GM18868 (cell line): Measurements from ENCODE around the gene PCDHA3.
"Not testable (repeated sequence)": the region's sequence is repeated elsewhere in the genome, so short reads cannot be mapped to it uniquely, and the experiment has no call there.

Experiments used
- ATAC-seq: cut with Tn5 transposase; IDR thresholded peaks from one replicate; pipeline ENCODE4 v1.9.1; 2021; ENCODE audit warnings: mild to moderate bottlenecking, moderate library complexity; ENCODE audit not compliant: unreplicated experiment

The PCDHA3 gene

DNA sequence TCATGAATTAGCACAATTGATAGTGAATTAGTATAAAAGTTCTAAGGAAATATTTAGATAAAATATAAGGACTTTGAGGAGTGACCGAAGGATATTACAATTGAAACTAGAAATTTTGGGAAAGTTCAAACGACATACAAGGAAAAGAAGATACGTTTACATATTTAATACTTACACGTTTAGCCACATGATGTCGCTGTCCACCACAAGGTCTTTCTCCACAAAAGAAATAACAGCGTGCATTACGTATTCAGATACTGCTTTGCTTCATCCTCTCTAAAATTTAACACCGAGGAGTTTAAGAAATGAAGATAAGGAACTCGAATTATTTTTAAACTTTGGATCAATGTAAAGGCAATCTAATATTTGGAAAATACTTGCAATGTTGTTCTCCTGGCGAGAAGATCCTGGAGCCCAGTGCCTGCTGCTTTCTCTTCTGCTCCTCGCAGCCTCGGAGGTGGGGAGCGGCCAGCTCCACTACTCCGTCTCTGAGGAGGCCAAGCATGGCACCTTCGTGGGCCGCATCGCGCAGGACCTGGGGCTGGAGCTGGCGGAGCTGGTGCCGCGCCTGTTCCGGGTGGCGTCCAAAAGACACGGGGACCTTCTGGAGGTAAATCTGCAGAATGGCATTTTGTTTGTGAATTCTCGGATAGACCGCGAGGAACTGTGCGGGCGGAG lies at the start of gene PCDHA3:
Gene PCDHA3 (plus strand): TSS at position 242 of the 678 bp plus-strand sequence.
- no peak for ATAC-seq

DNA sequence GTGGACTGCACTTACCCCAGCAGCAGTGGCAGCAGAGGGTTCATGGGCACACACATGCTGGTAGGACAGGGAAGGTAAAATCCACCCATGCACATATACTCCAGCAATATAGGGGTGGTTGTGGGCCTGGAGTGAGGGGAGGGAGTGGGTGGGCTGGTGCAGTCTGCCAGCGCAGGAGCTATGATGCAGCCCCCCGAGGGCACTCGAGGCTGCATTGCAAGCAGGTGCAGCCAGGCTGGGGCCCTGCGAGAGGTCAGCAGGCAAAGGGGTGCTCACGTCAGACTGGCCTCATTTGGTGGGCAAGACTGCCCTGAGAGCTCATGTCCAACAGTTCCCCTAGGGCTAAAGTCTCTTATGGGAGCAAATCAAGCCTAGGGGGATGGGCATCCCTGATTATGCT lies 47.3 kb upstream of the PCDHA3 start:
- no peak for ATAC-seq

DNA sequence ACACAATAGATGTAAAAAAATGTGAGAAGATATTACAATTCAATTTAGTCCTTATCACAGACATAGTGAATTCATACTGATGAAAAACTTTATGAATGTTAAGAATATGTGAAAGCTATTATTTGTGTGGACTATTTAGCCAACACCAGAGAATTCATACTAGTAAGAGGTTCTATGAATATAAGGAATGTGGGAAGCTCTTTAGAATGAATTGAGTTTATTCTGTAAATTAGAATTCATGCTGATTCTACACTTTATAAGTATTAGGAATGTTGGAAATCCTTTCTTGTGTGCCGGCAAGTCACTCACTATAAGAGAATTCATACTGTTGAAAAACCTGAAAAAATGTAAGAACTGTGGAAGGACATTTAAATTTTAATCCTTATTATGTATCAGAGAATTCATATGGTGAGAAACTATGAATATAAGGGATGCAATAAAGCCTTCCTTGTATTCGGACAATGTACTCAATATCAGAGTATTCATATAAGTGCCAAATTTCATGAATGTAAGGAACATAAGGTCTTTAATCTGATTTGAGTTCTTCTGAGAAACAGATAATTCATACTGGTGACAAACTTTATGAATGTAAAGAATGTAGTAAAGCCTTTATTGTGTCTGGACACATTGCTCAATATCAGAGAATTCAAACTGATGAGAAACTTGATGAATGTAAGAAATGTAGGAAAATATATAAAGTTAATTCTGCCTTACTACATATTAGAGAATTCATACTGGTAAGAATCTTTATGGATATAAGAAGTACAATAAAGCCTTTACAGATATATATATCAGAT lies 36.5 kb upstream of the PCDHA3 start:
- no peak for ATAC-seq

DNA sequence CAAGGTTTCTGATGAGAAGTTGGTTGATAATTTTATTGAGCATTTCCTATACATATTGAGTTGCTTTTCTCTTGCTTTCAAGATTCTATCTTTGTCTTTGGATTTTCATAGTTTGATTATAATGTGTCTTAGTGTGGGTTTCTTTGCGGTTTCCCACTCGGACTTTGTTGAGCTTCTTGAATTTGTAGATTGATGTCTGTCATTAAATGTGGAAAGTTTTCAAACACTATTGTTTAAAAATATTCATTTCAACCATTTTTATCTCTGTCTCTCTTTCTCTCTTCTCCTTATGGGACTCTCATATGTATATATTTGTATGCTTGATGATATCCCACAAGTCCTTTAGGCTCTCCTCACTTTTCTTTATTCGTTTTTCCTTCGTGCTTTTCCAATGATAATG lies 33.4 kb upstream of the PCDHA3 start:
- no peak for ATAC-seq

DNA sequence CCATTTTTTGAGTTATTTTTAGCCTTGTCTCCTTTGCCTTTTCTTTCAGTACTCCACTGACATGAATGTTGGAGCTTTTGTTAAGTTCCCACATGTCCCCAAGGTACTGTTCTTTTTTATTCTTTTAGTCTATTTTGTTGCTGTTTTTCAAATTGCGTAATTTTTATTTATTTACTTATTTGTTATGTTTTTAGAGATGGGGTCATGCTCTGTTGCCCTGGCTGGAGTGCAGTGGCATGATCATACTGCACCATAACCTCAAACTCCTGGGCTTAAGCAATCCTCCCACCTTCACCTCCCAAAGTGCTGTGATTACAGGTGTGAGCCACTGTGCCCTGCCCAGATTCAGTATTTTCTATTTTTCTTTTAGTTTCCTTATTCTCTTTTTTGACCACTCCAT lies 20.3 kb upstream of the PCDHA3 start:
- no peak for ATAC-seq

DNA sequence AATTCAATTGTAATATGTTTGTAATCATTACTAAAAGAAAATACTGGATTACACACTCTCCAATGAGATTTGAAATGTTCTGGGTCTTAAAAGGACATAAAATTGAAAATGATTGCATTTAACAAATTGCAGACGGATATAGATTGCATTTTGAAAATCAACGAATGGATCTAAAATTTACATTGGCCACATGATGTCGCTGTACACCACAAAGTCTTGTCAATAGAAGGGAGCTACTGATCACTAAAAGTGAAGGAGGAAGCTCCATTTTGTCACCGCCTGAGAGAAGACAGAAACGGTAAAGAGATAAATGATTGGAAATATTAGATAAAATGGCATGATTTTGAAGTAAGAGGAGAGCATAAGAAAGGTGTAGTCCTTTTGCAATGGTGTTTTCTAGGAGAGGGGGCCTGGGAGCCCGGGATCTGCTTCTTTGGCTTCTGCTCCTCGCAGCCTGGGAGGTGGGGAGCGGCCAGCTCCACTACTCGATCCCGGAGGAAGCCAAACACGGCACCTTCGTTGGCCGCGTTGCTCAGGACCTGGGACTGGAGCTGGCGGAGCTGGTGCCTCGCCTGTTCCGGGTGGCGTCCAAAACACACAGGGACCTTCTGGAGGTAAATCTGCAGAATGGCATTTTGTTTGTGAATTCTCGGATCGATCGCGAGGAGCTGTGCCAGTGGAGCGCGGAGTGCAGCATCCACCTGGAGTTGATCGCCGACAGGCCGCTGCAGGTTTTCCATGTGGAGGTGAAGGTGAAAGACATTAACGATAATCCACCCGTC lies 14.8 kb upstream of the PCDHA3 start, which contains the start of gene PCDHA1:
Gene PCDHA1 (plus strand): TSS at position 236 of the 782 bp plus-strand sequence.
- ATAC-seq, result no peak

DNA sequence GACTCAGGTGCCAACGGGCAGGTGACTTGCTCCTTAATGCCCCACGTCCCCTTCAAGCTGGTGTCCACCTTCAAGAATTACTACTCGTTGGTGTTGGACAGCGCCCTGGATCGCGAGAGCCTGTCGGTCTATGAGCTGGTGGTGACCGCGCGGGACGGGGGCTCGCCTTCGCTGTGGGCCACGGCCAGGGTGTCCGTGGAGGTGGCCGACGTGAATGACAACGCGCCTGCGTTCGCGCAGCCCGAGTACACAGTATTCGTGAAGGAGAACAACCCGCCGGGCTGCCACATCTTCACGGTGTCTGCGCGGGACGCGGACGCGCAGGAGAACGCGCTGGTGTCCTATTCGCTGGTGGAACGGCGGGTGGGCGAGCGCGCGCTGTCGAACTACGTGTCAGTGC lies 13.4 kb upstream of the PCDHA3 start:
- not testable (repeated sequence) for ATAC-seq

DNA sequence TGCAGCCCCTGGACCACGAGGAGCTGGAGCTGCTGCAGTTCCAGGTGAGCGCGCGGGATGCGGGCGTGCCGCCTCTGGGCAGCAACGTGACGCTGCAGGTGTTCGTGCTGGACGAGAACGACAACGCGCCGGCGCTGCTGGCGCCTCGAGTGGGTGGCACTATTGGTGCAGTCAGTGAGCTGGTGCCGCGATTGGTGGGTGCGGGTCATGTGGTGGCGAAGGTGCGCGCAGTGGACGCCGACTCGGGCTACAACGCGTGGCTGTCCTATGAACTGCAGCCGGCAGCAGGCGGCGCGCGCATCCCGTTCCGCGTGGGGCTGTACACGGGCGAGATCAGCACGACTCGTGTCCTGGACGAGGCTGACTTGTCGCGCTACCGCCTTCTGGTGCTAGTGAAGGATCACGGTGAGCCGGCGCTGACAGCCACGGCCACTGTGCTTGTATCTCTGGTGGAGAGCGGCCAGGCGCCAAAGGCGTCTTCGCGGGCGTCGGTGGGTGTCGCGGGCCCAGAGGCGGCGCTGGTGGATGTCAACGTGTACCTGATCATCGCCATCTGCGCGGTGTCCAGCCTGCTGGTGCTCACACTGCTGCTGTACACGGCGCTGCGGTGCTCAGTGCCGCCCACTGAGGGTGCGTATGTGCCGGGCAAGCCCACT lies 12.9 kb upstream of the PCDHA3 start:
- not testable (repeated sequence) for ATAC-seq

DNA sequence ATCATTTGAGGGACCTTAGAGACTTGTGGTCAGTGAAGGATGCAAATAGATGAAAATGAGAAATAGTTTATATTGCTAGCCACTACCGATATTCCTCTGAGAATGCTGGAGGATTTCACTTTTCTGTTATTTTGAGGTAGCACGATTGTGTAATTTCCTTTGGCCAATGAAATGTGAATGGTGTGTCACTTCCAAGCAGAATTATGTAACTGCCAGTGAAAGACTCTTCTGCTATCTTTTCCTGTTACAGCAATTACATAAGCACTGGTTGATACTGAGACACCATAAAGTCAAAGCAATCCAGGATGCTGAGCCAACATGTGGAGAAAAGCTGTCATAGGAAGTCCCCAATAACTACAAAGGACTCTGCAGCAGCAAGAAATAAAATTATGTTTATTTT lies 9.8 kb upstream of the PCDHA3 start:
- no peak for ATAC-seq

DNA sequence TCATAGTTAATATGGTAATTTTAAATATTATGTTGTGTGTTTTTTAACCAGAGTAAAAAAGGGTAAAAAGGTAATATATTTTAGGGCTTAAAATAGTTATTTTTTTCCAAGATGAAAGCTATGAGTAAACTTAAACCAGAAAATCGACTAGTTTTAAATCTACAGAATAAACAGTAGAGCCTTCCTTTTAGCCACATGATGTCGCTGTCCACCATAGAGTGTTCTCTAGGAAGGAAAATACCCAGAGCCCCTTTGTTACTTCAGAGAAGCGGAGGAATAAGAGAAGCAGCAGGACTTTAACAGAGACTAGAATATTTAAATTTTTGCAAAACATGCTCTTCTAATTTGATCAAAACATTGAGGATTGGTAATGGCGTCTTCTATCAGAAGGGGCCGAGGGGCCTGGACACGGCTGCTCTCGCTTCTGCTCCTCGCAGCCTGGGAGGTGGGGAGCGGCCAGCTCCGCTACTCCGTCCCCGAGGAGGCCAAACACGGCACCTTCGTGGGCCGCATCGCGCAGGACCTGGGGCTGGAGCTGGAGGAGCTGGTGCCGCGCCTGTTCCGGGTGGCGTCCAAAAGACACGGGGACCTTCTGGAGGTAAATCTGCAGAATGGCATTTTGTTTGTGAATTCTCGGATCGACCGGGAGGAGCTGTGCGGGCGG lies 6.1 kb upstream of the PCDHA3 start, which contains the start of gene PCDHA2:
Gene PCDHA2 (plus strand): TSS at position 258 of the 664 bp plus-strand sequence.
- ATAC-seq, result no peak

DNA sequence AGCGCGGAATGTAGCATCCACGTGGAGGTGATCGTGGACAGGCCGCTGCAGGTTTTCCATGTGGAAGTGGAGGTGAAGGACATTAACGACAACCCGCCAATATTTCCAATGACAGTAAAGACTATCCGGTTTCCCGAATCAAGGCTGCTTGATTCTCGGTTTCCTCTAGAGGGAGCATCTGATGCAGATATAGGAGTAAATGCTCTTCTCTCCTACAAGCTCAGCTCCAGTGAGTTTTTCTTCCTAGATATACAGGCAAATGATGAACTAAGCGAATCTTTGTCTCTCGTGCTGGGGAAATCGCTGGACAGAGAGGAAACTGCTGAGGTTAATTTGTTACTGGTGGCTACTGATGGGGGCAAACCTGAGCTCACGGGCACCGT lies 5.6 kb upstream of the PCDHA3 start:
- ATAC-seq, result no peak

DNA sequence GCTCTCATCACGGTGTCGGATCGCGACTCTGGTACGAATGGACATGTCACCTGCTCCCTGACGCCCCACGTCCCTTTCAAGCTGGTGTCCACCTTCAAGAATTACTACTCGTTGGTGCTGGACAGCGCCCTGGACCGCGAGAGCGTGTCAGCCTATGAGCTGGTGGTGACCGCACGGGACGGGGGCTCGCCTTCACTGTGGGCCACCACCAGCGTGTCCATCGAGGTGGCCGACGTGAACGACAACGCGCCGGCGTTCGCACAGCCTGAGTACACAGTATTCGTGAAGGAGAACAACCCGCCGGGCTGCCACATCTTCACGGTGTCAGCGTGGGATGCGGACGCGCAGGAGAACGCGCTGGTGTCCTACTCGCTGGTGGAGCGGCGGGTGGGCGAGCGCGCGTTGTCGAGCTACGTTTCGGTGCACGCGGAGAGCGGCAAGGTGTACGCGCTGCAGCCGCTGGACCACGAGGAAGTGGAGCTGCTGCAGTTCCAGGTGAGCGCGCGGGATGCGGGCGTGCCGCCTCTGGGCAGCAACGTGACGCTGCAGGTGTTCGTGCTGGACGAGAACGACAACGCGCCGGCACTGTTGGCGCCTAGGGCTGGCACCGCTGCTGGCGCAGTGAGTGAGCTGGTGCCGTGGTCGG lies 4.7 kb upstream of the PCDHA3 start:
- not testable (repeated sequence) for ATAC-seq

DNA sequence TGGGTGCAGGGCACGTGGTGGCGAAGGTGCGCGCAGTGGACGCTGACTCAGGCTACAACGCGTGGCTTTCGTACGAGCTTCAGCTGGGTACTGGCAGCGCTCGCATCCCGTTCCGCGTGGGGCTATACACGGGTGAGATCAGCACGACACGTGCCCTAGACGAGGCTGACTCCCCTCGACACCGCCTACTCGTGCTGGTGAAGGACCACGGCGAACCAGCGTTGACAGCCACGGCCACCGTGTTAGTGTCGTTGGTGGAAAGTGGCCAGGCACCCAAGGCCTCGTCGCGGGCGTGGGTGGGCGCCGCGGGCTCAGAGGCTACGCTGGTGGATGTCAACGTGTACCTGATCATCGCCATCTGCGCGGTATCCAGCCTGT lies 4.2 kb upstream of the PCDHA3 start:
- ATAC-seq, result no peak

DNA sequence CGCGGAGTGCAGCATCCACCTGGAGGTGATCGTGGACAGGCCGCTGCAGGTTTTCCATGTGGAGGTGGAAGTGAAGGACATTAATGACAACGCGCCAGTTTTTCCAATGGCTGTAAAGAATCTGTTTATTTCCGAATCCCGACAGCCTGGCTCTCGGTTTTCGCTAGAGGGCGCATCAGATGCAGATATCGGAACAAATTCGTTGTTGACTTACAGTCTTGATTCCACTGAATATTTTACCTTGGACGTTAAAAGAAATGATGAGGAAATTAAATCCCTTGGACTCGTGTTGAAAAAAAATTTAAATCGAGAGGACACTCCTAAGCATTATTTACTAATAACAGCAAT lies 611 bp downstream of the PCDHA3 start:
- no peak for ATAC-seq

DNA sequence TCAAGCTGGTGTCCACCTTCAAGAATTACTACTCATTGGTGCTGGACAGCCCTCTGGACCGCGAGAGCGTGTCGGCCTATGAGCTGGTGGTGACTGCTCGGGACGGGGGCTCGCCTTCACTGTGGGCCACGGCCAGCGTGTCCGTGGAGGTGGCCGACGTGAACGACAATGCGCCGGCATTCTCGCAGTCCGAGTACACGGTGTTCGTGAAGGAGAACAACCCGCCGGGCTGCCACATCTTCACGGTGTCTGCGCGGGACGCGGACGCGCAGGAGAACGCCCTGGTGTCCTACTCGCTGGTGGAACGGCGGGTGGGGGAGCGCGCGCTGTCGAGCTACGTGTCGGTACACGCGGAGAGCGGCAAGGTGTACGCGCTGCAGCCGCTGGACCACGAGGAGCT lies 1.5 kb downstream of the PCDHA3 start:
- not testable (repeated sequence) for ATAC-seq

DNA sequence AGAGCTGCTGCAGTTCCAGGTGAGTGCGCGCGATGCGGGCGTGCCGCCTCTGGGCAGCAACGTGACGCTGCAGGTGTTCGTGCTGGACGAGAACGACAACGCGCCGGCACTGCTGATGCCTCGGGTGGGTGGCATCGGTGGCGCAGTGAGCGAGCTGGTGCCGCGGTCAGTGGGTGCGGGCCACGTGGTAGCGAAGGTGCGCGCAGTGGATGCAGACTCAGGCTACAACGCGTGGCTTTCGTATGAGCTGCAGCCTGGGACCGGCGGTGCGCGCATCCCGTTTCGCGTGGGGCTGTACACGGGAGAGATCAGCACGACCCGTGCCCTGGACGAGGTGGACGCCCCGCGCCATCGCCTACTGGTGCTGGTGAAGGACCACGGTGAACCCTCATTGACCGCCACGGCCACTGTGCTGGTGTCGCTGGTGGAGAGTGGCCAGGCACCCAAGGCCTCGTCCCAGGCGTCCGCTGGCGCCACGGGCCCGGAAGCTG lies 2.0 kb downstream of the PCDHA3 start:
- no peak for ATAC-seq

DNA sequence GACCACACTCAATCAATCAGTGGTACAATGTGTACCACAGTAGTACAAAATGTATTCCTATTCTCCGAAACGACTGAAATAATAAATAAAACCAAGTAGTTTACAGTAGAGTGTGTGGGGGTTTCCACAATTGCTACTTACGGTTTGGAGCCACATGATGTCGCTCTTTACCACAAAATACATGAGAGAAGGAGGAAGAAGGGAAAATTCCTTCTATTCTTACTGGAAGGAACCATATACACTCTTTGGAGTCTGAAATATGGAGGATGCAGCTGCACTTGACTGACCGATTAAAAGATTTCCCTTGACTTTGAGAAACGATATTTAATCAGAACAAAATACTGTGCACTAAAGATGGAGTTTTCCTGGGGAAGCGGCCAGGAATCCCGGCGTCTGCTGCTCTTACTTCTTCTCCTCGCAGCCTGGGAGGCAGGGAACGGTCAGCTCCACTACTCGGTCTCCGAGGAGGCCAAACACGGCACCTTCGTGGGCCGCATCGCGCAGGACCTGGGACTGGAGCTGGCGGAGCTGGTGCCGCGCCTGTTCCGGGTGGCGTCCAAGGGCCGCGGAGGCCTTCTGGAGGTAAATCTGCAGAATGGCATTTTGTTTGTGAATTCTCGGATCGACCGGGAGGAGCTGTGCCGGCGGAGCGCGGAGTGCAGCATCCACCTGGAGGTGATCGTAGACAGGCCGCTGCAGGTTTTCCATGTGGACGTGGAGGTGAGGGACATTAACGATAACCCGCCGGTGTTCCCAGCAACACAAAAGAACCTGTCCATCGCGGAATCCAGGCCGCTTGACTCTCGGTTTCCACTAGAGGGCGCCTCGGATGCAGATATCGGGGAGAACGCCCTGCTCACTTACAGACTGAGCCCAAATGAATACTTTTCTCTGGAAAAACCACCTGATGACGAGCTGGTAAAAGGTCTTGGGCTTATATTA lies 6.2 kb downstream of the PCDHA3 start, which contains the start of gene PCDHA4:
Gene PCDHA4 (plus strand): TSS at position 235 of the 942 bp plus-strand sequence.
- ATAC-seq, result no peak

DNA sequence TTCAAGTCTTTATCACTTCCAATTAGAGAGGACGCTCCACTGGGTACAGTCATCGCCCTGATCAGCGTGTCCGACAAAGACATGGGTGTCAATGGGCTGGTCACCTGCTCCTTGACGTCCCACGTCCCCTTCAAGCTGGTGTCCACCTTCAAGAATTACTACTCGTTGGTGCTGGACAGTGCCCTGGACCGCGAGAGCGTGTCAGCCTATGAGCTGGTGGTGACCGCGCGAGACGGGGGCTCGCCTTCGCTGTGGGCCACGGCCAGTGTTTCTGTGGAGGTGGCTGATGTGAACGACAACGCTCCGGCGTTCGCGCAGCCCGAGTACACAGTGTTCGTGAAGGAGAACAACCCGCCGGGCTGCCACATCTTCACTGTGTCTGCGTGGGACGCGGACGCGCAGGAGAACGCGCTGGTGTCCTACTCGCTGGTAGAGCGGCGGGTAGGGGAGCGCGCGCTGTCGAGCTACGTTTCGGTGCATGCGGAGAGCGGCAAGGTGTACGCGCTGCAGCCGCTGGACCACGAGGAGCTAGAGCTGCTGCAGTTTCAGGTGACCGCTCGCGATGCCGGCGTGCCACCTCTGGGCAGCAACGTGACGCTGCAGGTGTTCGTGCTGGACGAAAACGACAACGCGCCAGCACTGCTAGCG lies 7.5 kb downstream of the PCDHA3 start:
- ATAC-seq, result not testable (repeated sequence)
